RCC 7860 (cell line): ENCODE measurements around the gene CYGB.
"Not testable (repeated sequence)": the region's sequence is repeated elsewhere in the genome, so short reads cannot be mapped to it uniquely, and the experiment has no call there.

Experiments
- DNase-seq: peaks from one replicate; pipeline ENCODE4 v3.0.0-alpha.2; 2015; ENCODE audit warnings: low spot score
- FAIRE-seq: peaks from 2 replicates; lab custom pipeline; 2012; peaks lifted over from hg19 to GRCh38; lab: Jason Lieb, UNC

Gene CYGB

GRCh38 chr17:76525513-76525833 lies 12.0 kb downstream of the CYGB start:
- FAIRE-seq, DNase-seq: not testable (repeated sequence)

- no peak for DNase-seq
- no peak for FAIRE-seq
Measured at GRCh38 chr17:76524598-76525512, 12.7 kb downstream of the CYGB start.

- peak; percentile 46 for DNase-seq
- no peak for FAIRE-seq
Measured at GRCh38 chr17:76523084-76524037, 14.1 kb downstream of the CYGB start.

- not testable (repeated sequence) for FAIRE-seq
Measured at GRCh38 chr17:76521683-76522082, 15.8 kb downstream of the CYGB start.

GRCh38 chr17:76521262-76521661 lies 16.2 kb downstream of the CYGB start:
- no peak for DNase-seq
- FAIRE-seq, result no peak

More at GRCh38 chr17:76521683-76522082, 15.8 kb downstream of the CYGB start:
- DNase-seq, result not testable (repeated sequence)

GRCh38 chr17:76519048-76519966 lies 18.2 kb downstream of the CYGB start:
- no peak for FAIRE-seq
- no peak for DNase-seq

GRCh38 chr17:76517638-76518038 lies 19.9 kb downstream of the CYGB start:
- no peak for FAIRE-seq

GRCh38 chr17:76515274-76515949 lies 22.1 kb downstream of the CYGB start:
- DNase-seq (peak; percentile 99), FAIRE-seq (peak; percentile 97)

More at GRCh38 chr17:76517638-76518038, 19.9 kb downstream of the CYGB start:
- peak; percentile 28 for DNase-seq

- DNase-seq, FAIRE-seq: not testable (repeated sequence)
Measured at GRCh38 chr17:76514355-76514754, 23.2 kb downstream of the CYGB start.

- DNase-seq, result no peak
- FAIRE-seq, result no peak
Measured at GRCh38 chr17:76513306-76513692, 24.2 kb downstream of the CYGB start.

GRCh38 chr17:76512366-76513305 lies 24.9 kb downstream of the CYGB start:
- DNase-seq (no peak), FAIRE-seq (no peak)

GRCh38 chr17:76511668-76512365 lies 25.7 kb downstream of the CYGB start:
- no peak for FAIRE-seq
- DNase-seq, result no peak

GRCh38 chr17:76510831-76511244 lies 26.7 kb downstream of the CYGB start:
- no peak for FAIRE-seq
- DNase-seq, result no peak

GRCh38 chr17:76508472-76509063 lies 28.9 kb downstream of the CYGB start:
- FAIRE-seq, DNase-seq: not testable (repeated sequence)

GRCh38 chr17:76506408-76507345 lies 30.8 kb downstream of the CYGB start:
- FAIRE-seq (no peak), DNase-seq (peak; percentile 52)

- DNase-seq (no peak), FAIRE-seq (no peak)
Measured at GRCh38 chr17:76504117-76504516, 33.4 kb downstream of the CYGB start.
